ENCODE measurements around the gene NDUFAF8. TPM values are rescaled to one million over a fixed set of nuclear protein-coding genes. Genes with fewer than 3 reads are reported as not detected.

Gene NDUFAF8
- total RNA-seq, 1 donor from 2014 or later, result 61.5 TPM

DNA sequence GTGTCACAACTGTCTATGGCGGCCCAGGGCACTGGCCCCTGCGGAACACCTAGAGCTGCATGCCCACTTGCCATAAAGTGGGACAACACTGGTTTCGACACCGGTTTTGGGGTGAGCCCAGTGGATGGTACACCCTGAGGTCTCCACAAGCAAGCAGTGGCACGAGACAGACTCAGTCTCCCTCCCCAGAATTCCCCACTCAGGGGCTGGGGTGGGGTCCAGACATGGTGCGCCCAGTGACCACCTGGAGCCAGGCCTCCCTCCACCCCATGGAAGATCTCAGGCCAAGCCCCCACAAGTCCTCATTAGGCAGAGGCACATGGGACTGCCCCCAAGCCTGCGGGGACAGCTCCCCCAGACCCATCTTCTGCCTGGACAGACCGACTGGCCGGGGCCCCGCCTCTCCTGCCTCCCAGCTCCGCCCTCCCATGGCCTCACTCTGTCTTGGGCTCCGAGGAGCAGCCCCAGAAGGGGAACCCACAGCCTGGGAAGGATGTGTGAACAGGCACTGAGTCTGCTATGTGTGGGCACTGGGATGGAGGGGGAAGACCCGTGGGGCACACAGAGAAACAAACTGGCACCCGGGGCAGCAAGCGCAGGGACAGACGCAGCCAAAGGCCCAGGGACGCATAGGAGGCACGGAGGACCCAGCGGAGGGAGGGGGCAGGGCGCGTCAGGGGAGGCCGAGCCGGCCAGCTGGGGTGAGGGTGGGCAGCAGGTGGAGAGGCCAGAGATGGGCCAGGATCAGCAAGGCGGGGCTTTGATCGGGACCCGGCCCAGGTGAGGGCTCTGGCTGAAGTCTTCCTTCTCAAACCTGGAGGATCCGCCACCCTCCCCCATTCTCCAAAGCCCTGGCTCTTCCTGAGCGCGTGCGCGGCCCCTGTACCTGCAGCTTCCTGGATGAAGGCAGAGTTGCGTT, 3.0 kb upstream of the NDUFAF8 start:
- H3K27ac ChIP-seq (replicated peaks), result no peak overlapping the region
- H3K4me3 ChIP-seq, result no peak overlapping the region
- peaks cover 35% of the 10 kb centered on the region for H3K36me3 ChIP-seq
- no peak for DNase-seq
- intact Hi-C loops (cut with micrococcal nuclease), result no loop called here
- H3K27me3 ChIP-seq (ENCODE audit: low read depth), result no peaks in the 10 kb centered on the region
- TF ChIP-seq, protein P1, sequence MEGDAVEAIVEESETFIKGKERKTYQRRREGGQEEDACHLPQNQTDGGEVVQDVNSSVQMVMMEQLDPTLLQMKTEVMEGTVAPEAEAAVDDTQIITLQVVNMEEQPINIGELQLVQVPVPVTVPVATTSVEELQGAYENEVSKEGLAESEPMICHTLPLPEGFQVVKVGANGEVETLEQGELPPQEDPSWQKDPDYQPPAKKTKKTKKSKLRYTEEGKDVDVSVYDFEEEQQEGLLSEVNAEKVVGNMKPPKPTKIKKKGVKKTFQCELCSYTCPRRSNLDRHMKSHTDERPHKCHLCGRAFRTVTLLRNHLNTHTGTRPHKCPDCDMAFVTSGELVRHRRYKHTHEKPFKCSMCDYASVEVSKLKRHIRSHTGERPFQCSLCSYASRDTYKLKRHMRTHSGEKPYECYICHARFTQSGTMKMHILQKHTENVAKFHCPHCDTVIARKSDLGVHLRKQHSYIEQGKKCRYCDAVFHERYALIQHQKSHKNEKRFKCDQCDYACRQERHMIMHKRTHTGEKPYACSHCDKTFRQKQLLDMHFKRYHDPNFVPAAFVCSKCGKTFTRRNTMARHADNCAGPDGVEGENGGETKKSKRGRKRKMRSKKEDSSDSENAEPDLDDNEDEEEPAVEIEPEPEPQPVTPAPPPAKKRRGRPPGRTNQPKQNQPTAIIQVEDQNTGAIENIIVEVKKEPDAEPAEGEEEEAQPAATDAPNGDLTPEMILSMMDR (IDR thresholded peaks at IDR 0.05; ENCODE audit: borderline replicate concordance), result no peak
- H3K9me3 ChIP-seq (replicated peaks), result no peaks in the 10 kb centered on the region
- peaks cover 45% of the 10 kb centered on the region for H3K4me1 ChIP-seq

DNA sequence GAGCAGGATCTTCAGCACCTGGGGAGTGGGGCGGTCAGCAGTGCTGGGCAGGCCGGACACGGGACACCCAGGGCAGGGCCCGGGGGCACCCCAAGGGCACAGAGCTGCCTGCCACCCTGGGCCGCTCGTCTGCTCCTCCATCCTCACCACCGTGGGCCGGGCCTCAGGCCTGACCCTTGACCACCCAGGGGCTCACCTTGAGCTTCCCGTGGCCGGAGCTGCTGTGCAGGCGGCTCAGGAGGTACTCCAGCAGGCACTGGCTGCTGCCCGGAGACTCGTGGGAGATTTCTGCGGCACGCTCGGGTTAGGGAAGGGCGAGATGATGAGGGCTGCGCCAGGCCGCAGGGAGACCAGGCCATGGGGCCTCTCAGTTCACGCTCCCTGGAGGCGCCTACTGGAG, 2.3 kb upstream of the NDUFAF8 start:
- Histone ChIP-seq H3K36me3 (peaks cover 32% of the 10 kb centered on the region), H3K4me1 (peaks cover 45% of the 10 kb centered on the region), H3K27me3 (ENCODE audit: low read depth) (no peaks in the 10 kb centered on the region), H3K9me3 (replicated peaks) (no peaks in the 10 kb centered on the region), H3K4me3 (no peak overlapping the region), H3K27ac (replicated peaks) (no peak overlapping the region)
- no peak for DNase-seq
- TF ChIP-seq, protein P1 (IDR thresholded peaks at IDR 0.05; ENCODE audit: borderline replicate concordance), result no peak
- intact Hi-C loops (cut with micrococcal nuclease), result no loop called here

DNA sequence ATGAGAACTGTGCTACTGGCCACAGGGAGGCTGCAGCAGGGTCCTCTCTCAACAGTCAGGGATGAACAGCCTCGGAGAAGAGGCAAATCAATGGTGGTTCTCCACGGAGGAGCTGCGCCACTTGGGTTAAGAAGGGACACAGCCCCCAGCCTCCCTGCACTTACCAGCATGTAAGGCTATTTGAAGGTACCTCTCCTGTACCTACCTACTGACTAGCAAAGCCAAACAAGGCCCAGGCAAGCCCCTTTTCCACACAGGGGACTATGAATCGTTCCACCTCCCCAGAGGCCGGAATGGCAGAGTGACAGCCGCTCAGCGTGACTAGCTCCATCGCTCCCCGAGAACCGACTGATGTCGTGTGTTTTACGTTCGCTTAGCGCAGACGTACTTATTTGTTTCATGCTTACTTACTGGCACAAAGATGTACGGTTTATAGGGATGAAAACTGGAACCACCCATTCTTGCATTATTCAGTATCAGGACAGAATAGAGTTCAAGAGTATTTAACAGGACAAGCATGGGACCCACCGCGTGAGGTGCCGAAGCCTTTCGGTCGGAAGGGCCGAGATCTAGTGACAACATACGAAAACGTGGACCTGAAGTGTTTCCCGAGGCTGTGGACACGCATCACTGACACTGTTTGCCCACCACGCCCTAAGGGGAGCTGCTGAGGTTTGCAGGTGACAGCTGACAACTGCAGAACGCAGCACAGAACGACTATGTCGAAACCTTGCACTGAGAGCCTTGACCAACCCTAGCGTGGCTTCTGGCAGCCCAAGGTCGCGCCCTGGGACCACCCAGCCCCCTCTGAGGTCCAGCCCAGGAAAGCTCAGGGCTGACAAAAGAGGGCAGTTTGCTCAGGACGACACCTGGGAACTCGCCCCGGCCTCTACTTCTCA, 1.3 kb upstream of the NDUFAF8 start:
- no peak for DNase-seq
- Histone ChIP-seq H3K4me1 (peaks cover 45% of the 10 kb centered on the region), H3K27me3 (ENCODE audit: low read depth) (no peaks in the 10 kb centered on the region), H3K36me3 (peaks cover 21% of the 10 kb centered on the region), H3K9me3 (replicated peaks) (no peaks in the 10 kb centered on the region), H3K27ac (replicated peaks) (peak overlapping the region; percentile 92), H3K4me3 (peak overlapping the region; percentile 99)
- intact Hi-C loops (cut with micrococcal nuclease), result no loop called here
- TF ChIP-seq, protein P1 (IDR thresholded peaks at IDR 0.05; ENCODE audit: borderline replicate concordance), result no peak

DNA sequence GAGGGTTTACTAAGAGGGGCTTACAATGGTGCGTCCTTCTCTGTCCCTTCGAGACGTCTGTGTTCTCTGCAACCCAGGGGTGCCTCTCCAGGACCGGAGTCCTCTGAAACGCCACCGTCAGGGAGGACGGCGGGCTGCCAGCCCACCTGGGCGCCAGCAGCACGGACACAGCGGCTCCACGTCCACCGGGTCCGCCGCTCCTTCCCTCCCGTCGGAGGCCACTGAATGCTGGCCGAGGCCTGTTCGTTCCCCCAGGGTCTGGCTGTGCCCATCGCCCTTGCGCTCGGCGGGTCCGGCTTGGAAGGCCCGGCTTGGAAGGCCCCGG, 666 bp upstream of the NDUFAF8 start:
- peaks cover 45% of the 10 kb centered on the region for H3K4me1 ChIP-seq
- H3K4me3 ChIP-seq, result peak overlapping the region; percentile 99
- no peak for DNase-seq
- TF ChIP-seq, protein P1 (IDR thresholded peaks at IDR 0.05; ENCODE audit: borderline replicate concordance), result no peak
- H3K27me3 ChIP-seq (ENCODE audit: low read depth), result no peaks in the 10 kb centered on the region
- no peaks in the 10 kb centered on the region for H3K9me3 ChIP-seq (replicated peaks)
- H3K36me3 ChIP-seq, result peaks cover 15% of the 10 kb centered on the region
- intact Hi-C loops (cut with micrococcal nuclease), result no loop called here
- H3K27ac ChIP-seq (replicated peaks), result peak overlapping the region; percentile 92

DNA sequence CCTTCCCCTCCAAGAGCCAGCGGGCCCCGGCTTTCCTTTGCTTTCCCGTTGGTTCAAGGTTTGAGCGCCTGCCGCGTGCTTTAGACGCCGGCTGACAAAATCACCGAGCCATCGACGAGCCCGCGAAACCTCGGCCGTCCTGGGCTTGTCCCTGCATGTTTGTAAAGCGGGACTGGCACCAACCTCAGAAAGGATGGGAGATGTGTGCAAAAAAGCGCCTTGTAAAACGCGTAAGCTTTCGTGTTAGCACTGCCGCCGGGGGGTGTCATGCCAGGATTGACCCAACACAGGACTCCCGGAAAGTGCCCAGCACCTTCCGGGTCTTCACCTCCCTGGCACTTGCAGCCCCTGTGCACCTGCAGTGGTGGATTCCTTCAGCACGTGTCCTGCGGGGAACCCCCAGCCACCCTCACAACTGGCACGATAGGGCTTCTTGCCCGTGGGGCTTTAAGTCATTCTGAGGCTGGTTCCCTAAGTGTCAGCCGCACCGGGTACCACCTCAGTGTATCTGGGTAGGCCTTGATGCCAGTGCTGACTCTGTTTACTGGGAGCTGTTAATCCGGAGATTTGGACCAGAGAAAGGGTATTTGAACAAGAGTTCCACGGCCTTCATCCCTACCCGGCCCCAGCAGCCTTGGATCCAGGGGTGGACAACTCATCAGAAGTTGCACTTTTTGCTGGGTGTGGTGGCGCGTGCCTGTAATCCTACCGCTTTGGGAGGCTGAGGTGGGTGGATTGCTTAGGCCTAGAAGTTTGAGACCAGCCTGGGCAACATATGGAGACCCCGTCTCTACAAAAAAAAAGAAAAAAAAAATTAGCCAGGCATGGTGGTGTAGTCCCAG, 817 bp downstream of the NDUFAF8 start:
- Histone ChIP-seq H3K27ac (replicated peaks) (peak overlapping the region; percentile 92), H3K4me1 (peaks cover 45% of the 10 kb centered on the region), H3K36me3 (peaks cover 11% of the 10 kb centered on the region), H3K27me3 (ENCODE audit: low read depth) (no peaks in the 10 kb centered on the region), H3K9me3 (replicated peaks) (no peaks in the 10 kb centered on the region), H3K4me3 (peak overlapping the region; percentile 99)
- no peak for DNase-seq
- intact Hi-C loops (cut with micrococcal nuclease), result no loop called here
- TF ChIP-seq, protein P1 (IDR thresholded peaks at IDR 0.05; ENCODE audit: borderline replicate concordance), result no peak

Data from left ventricle myocardium inferior (tissue), 1 donor.